ENCODE measurements around the gene STRA8.

The STRA8 gene

DNA sequence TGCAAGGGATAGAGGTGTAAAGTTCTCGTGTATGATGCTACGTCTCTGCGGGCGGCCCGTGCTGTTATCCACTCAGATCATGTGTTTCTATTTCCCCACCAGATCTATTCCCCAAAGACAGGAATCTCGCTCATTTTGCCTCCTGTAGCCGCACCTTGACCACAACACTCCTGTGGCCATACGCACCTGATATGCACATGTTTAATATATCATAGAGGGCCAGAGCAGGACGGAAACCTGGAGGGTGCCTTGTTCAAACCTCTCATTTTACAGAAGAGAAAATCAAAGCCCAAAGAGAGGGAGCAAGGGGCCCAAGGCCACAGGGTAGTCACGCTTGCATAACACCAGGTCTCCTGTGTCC is 37.6 kb downstream of the STRA8 start:
- no peak overlapping the region for H3K9ac ChIP-seq (ENCODE audit: low read length)
- H3K4me1 ChIP-seq (ENCODE audit: low read length): no peaks in the 10 kb centered on the region
- H3K4me2 ChIP-seq (ENCODE audit: low read depth, low read length): no peak overlapping the region
- H3F3A ChIP-seq (ENCODE audit: insufficient read depth, low read length): no peaks in the 10 kb centered on the region
- no peak for TF ChIP-seq EZH2 (optimal IDR thresholded peaks at IDR 0.05; ENCODE audit: low read depth, low read length)
- TF ChIP-seq, protein P1, sequence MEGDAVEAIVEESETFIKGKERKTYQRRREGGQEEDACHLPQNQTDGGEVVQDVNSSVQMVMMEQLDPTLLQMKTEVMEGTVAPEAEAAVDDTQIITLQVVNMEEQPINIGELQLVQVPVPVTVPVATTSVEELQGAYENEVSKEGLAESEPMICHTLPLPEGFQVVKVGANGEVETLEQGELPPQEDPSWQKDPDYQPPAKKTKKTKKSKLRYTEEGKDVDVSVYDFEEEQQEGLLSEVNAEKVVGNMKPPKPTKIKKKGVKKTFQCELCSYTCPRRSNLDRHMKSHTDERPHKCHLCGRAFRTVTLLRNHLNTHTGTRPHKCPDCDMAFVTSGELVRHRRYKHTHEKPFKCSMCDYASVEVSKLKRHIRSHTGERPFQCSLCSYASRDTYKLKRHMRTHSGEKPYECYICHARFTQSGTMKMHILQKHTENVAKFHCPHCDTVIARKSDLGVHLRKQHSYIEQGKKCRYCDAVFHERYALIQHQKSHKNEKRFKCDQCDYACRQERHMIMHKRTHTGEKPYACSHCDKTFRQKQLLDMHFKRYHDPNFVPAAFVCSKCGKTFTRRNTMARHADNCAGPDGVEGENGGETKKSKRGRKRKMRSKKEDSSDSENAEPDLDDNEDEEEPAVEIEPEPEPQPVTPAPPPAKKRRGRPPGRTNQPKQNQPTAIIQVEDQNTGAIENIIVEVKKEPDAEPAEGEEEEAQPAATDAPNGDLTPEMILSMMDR (IDR thresholded peaks at IDR 0.05; ENCODE audit: low read length): no peak
- TF ChIP-seq EZH2phosphoT487 (IDR thresholded peaks at IDR 0.05; ENCODE audit: low read length): no peak
- no peaks in the 10 kb centered on the region for H3K36me3 ChIP-seq (replicated peaks; ENCODE audit: insufficient read depth, low read length)
- H3K27me3 ChIP-seq (replicated peaks; ENCODE audit: insufficient read depth, low read length): no peaks in the 10 kb centered on the region
- no peak overlapping the region for H2AFZ ChIP-seq (ENCODE audit: low read length)
- H3K9me3 ChIP-seq (replicated peaks; ENCODE audit: insufficient read depth, low read length): no peaks in the 10 kb centered on the region
- H3K79me2 ChIP-seq (ENCODE audit: low read length): no peaks in the 10 kb centered on the region
- DNase-seq: no peak
- no peak overlapping the region for H3K4me3 ChIP-seq (ENCODE audit: low read length)
- H3K9me2 ChIP-seq (replicated peaks; ENCODE audit: insufficient read depth, low read length): no peaks in the 10 kb centered on the region
- no peak overlapping the region for H3K27ac ChIP-seq (ENCODE audit: low read length)
- H4K20me1 ChIP-seq (ENCODE audit: insufficient read depth, low read length): no peaks in the 10 kb centered on the region

DNA sequence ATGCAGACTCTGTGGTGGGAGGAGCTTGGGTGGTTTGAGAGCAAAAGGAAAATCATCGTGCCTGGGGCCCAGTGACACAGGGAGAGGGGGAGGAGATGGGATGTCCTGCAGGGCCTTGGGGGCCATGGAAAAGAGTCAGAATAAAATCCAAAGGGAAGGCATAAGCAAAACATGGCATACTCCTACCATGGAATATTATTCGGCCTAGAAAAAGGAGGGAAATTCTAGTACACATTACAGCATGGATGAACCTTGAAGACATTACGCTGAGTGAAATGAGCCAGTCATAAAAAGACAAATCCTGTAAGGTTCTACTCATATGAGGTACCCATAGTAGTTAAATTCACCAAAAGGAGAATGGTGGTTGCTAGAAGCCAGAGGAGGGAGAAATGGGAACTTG is 38.7 kb downstream of the STRA8 start:
- TF ChIP-seq, protein P1 (IDR thresholded peaks at IDR 0.05; ENCODE audit: low read length): no peak
- no peak for TF ChIP-seq EZH2phosphoT487 (IDR thresholded peaks at IDR 0.05; ENCODE audit: low read length)
- TF ChIP-seq EZH2 (optimal IDR thresholded peaks at IDR 0.05; ENCODE audit: low read depth, low read length): no peak
- H3F3A ChIP-seq (ENCODE audit: insufficient read depth, low read length): no peaks in the 10 kb centered on the region
- no peak overlapping the region for H3K4me3 ChIP-seq (ENCODE audit: low read length)
- no peak overlapping the region for H2AFZ ChIP-seq (ENCODE audit: low read length)
- no peaks in the 10 kb centered on the region for H3K36me3 ChIP-seq (replicated peaks; ENCODE audit: insufficient read depth, low read length)
- no peaks in the 10 kb centered on the region for H4K20me1 ChIP-seq (ENCODE audit: insufficient read depth, low read length)
- no peak overlapping the region for H3K4me2 ChIP-seq (ENCODE audit: low read depth, low read length)
- no peak for DNase-seq
- no peak overlapping the region for H3K27ac ChIP-seq (ENCODE audit: low read length)
- no peaks in the 10 kb centered on the region for H3K4me1 ChIP-seq (ENCODE audit: low read length)
- H3K9ac ChIP-seq (ENCODE audit: low read length): no peak overlapping the region
- no peaks in the 10 kb centered on the region for H3K9me2 ChIP-seq (replicated peaks; ENCODE audit: insufficient read depth, low read length)
- H3K9me3 ChIP-seq (replicated peaks; ENCODE audit: insufficient read depth, low read length): no peaks in the 10 kb centered on the region
- H3K27me3 ChIP-seq (replicated peaks; ENCODE audit: insufficient read depth, low read length): no peaks in the 10 kb centered on the region
- no peaks in the 10 kb centered on the region for H3K79me2 ChIP-seq (ENCODE audit: low read length)

DNA sequence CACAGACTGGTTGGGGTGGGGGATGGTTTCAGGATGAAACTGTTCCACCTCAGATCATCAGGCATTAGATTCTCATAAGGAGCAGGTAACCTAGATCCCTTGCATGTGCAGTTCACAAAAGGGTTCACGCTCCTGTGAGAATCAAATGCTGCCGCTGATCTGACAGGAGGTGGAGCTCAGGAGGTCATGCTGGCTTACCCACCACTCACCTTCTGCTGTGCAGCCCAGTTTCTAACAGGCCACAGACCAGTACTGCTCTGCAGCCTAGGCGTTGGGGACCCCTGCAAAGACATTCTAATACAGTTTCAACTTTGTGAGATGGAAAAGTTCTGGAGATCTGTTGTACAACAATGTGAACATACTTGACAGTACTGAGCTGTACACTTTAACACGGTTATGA is 39.9 kb downstream of the STRA8 start:
- Histone ChIP-seq H3F3A (ENCODE audit: insufficient read depth, low read length) (no peaks in the 10 kb centered on the region), H3K27ac (ENCODE audit: low read length) (no peak overlapping the region), H3K9me3 (replicated peaks; ENCODE audit: insufficient read depth, low read length) (no peaks in the 10 kb centered on the region), H2AFZ (ENCODE audit: low read length) (no peak overlapping the region), H4K20me1 (ENCODE audit: insufficient read depth, low read length) (no peaks in the 10 kb centered on the region), H3K9me2 (replicated peaks; ENCODE audit: insufficient read depth, low read length) (no peaks in the 10 kb centered on the region), H3K27me3 (replicated peaks; ENCODE audit: insufficient read depth, low read length) (no peaks in the 10 kb centered on the region), H3K79me2 (ENCODE audit: low read length) (no peaks in the 10 kb centered on the region), H3K4me2 (ENCODE audit: low read depth, low read length) (no peak overlapping the region), H3K9ac (ENCODE audit: low read length) (no peak overlapping the region), H3K4me1 (ENCODE audit: low read length) (no peaks in the 10 kb centered on the region), H3K36me3 (replicated peaks; ENCODE audit: insufficient read depth, low read length) (no peaks in the 10 kb centered on the region), H3K4me3 (ENCODE audit: low read length) (no peak overlapping the region)
- DNase-seq: no peak
- no peak for TF ChIP-seq EZH2phosphoT487 (IDR thresholded peaks at IDR 0.05; ENCODE audit: low read length)
- TF ChIP-seq EZH2 (optimal IDR thresholded peaks at IDR 0.05; ENCODE audit: low read depth, low read length): no peak
- TF ChIP-seq, protein P1 (IDR thresholded peaks at IDR 0.05; ENCODE audit: low read length): no peak

Measured in MM.1S (cell line).